H9 (cell line): Measurements from ENCODE around the gene SRGAP3. TPM values are rescaled to one million over a fixed set of nuclear protein-coding genes. Genes with fewer than 3 reads are reported as not detected.
A peak's percentile ranks its signal among the peaks of the same experiment; 100 is the strongest.

Experiments used
- DNase-seq: peaks from one replicate; pipeline ENCODE4 v3.0.0-alpha.2; 2017
- H2AFZ ChIP-seq: one replicate; pipeline ENCODE4 v1.6.1; 2013; ENCODE audit warnings: mild to moderate bottlenecking, low read length, control low read depth, moderate library complexity
- H2AK5ac ChIP-seq: 2 replicates; pipeline ENCODE4 v1.6.1; 2013; ENCODE audit warnings: low read length, control low read depth, mixed read lengths; ENCODE audit not compliant: insufficient read length
- H2BK120ac ChIP-seq: one replicate; pipeline ENCODE4 v1.6.1; 2013; ENCODE audit warnings: low read depth, mild to moderate bottlenecking, low read length, control low read depth, inconsistent platforms; ENCODE audit not compliant: poor library complexity, severe bottlenecking
- H2BK12ac ChIP-seq: 2 replicates; pipeline ENCODE4 v1.6.1; 2013; ENCODE audit warnings: low read length, control low read depth, mixed read lengths, low read depth; ENCODE audit not compliant: insufficient read length
- H2BK15ac ChIP-seq: 2 replicates; pipeline ENCODE4 v1.6.1; 2013; ENCODE audit warnings: low read depth, low read length, control low read depth
- H2BK20ac ChIP-seq: one replicate; pipeline ENCODE4 v1.6.1; 2013; ENCODE audit warnings: low read depth, mild to moderate bottlenecking, low read length, control low read depth, inconsistent platforms; ENCODE audit not compliant: poor library complexity, severe bottlenecking
- H2BK5ac ChIP-seq: 2 replicates; pipeline ENCODE4 v1.6.1; 2013; ENCODE audit warnings: low read length, control low read depth, mixed read lengths; ENCODE audit not compliant: insufficient read length
- H3K14ac ChIP-seq: 2 replicates; pipeline ENCODE4 v1.6.1; 2013; ENCODE audit warnings: low read length, control low read depth; ENCODE audit not compliant: insufficient read depth
- H3K18ac ChIP-seq: 2 replicates; pipeline ENCODE4 v1.6.1; 2013; ENCODE audit warnings: low read depth, mild to moderate bottlenecking, mixed read lengths, low read length, control low read depth; ENCODE audit not compliant: insufficient read length
- H3K23ac ChIP-seq: 2 replicates; pipeline ENCODE4 v1.6.1; 2013; ENCODE audit warnings: low read length, control low read depth, mixed read lengths, low read depth; ENCODE audit not compliant: insufficient read length
- H3K23me2 ChIP-seq: 2 replicates; pipeline ENCODE4 v1.6.1; 2013; ENCODE audit warnings: low read depth, mild to moderate bottlenecking, mixed read lengths, low read length, control low read depth; ENCODE audit not compliant: insufficient read length, poor library complexity, severe bottlenecking
- H3K27ac ChIP-seq: 2 replicates; pipeline ENCODE4 v1.5.1; 2013; ENCODE audit warnings: low read length, control low read depth, mixed read lengths, low read depth; ENCODE audit not compliant: insufficient read length
- H3K27me3 ChIP-seq: 2 replicates; pipeline ENCODE4 v1.6.1; 2013; ENCODE audit warnings: low read length, control low read depth, inconsistent platforms; ENCODE audit not compliant: insufficient read depth
- H3K4ac ChIP-seq: 2 replicates; pipeline ENCODE4 v1.6.1; 2013; ENCODE audit warnings: low read depth, mild to moderate bottlenecking, control low read depth, inconsistent platforms, low read length, moderate library complexity
- H3K4me1 ChIP-seq: 2 replicates; pipeline ENCODE4 v1.6.1; 2013; ENCODE audit warnings: low read length, control low read depth, inconsistent platforms; ENCODE audit not compliant: insufficient read depth
- H3K4me2 ChIP-seq: 2 replicates; pipeline ENCODE4 v1.6.1; 2013; ENCODE audit warnings: low read length, control low read depth, mixed read lengths; ENCODE audit not compliant: insufficient read length, insufficient read depth
- H3K56ac ChIP-seq: 2 replicates; pipeline ENCODE4 v1.6.1; 2013; ENCODE audit warnings: low read depth, mild to moderate bottlenecking, mixed read lengths, low read length, control low read depth; ENCODE audit not compliant: insufficient read length
- H3K79me1 ChIP-seq: 2 replicates; pipeline ENCODE4 v1.6.1; 2013; ENCODE audit warnings: low read depth, mild to moderate bottlenecking, moderate library complexity, low read length, control low read depth, inconsistent platforms; ENCODE audit not compliant: insufficient read depth, poor library complexity, severe bottlenecking
- H3K79me2 ChIP-seq: 2 replicates; pipeline ENCODE4 v1.6.1; 2013; ENCODE audit warnings: low read length, control low read depth, inconsistent platforms; ENCODE audit not compliant: insufficient read depth
- H3K9ac ChIP-seq: 2 replicates; pipeline ENCODE4 v1.6.1; 2013; ENCODE audit warnings: low read length, control low read depth, mixed read lengths; ENCODE audit not compliant: insufficient read length; ENCODE audit errors: extremely low read depth
- H3K9me3 ChIP-seq: one replicate; pipeline ENCODE4 v1.6.1; 2013; ENCODE audit warnings: low read depth, low read length, inconsistent platforms; ENCODE audit not compliant: control insufficient read depth
- H3T11ph ChIP-seq: one replicate; pipeline ENCODE4 v1.6.1; 2013; ENCODE audit warnings: mild to moderate bottlenecking, low read length, control low read depth, inconsistent platforms
- H4K20me1 ChIP-seq: one replicate; pipeline ENCODE4 v1.6.1; 2013; ENCODE audit not compliant: control insufficient read depth, insufficient read length, insufficient read depth
- H4K5ac ChIP-seq: 2 replicates; pipeline ENCODE4 v1.6.1; 2013; ENCODE audit warnings: low read depth, mild to moderate bottlenecking, mixed read lengths, low read length, control low read depth; ENCODE audit not compliant: insufficient read length
- H4K8ac ChIP-seq: replicated peaks from 2 replicates; pipeline ENCODE4 v1.6.1; 2013; ENCODE audit warnings: low read length, control low read depth, mixed read lengths, low read depth; ENCODE audit not compliant: insufficient read length
- H4K91ac ChIP-seq: 2 replicates; pipeline ENCODE4 v1.6.1; 2013; ENCODE audit warnings: low read depth, mild to moderate bottlenecking, moderate library complexity, mixed read lengths, low read length, control low read depth; ENCODE audit not compliant: insufficient read length
- H3K27ac Mint-ChIP-seq, 3 experiments: 2 replicates in 2 of 3; 3 replicates in 1 of 3; pipeline ENCODE4 v1.8.0; 2020 to 2021; ENCODE audit warnings: mixed read lengths in 3 of 3, mild to moderate bottlenecking in 1 of 3, moderate library complexity in 1 of 3
- H3K27me3 Mint-ChIP-seq: 2 replicates; pipeline ENCODE4 v1.8.0; 2021; ENCODE audit warnings: low read depth, mild to moderate bottlenecking, moderate library complexity, mixed read lengths
- H3K36me3 Mint-ChIP-seq, 3 experiments: 2 replicates in 2 of 3; 3 replicates in 1 of 3; pipeline ENCODE4 v1.8.0; 2020 to 2021; ENCODE audit warnings: low read depth in 3 of 3, mixed read lengths in 3 of 3; ENCODE audit not compliant: insufficient read depth in 1 of 3
- H3K4me1 Mint-ChIP-seq, 2 experiments: 2 replicates each; pipeline ENCODE4 v1.8.0; 2020; ENCODE audit warnings: mixed read lengths in 2 of 2
- H3K4me3 Mint-ChIP-seq, 2 experiments: 2 replicates in 1 of 2; 3 replicates in 1 of 2; pipeline ENCODE4 v1.8.0; 2020 to 2021; ENCODE audit warnings: mild to moderate bottlenecking in 2 of 2, mixed read lengths in 2 of 2, moderate library complexity in 1 of 2
- H3K9me3 Mint-ChIP-seq, 2 experiments: 2 replicates in 1 of 2; 3 replicates in 1 of 2; pipeline ENCODE4 v1.8.0; 2020; ENCODE audit warnings: mild to moderate bottlenecking in 2 of 2, mixed read lengths in 2 of 2, moderate library complexity in 1 of 2
- CTCF ChIP-seq: fragments of 200-600 bp; sonication (generic); conservative IDR thresholded peaks from 3 replicates; pipeline ENCODE4 v1.8.0; 2021; ENCODE audit warnings: antibody characterized with exemption, mild to moderate bottlenecking
- WGBS: extraction: QIAGEN DNeasy Blood & Tissue Kit; methylation state at CpG from one replicate; pipeline ENCODE4 v1.1.7; 2013; ENCODE audit warnings: missing lambda C conversion rate, low lambda C conversion rate, mixed read lengths; ENCODE audit not compliant: insufficient read length; ENCODE audit errors: extremely low coverage; 5-methylcytosine and 5-hydroxymethylcytosine counted together
- total RNA-seq: library from RNA; stranded (reverse); gene quantifications from 2 replicates; pipeline ENCODE4 v1.2.1, GENCODE V29; 2021

Gene SRGAP3
- total RNA-seq, 1 experiment from 2014 or later: 3.4 TPM

GRCh38 chr3:9047452-9048346 is 201.7 kb downstream of the SRGAP3 start:
- Mint-ChIP-seq H3K4me1 (peaks cover 8 to 12% of the 10 kb centered on the region in 2 experiments), H3K36me3 (peaks cover 0 to 6% (median 0%) of the 10 kb centered on the region in 3 experiments; a peak in 1 of 7 replicates), H3K27ac (peak overlapping the region in 1 of 3 experiments; percentile 23; a peak in 2 of 7 replicates), H3K27me3 (no peaks in the 10 kb centered on the region), H3K9me3 (no peaks in the 10 kb centered on the region), H3K4me3 (no peak overlapping the region)
- no peaks in the 10 kb centered on the region for H3K79me1 ChIP-seq
- H2BK120ac ChIP-seq: no peak overlapping the region
- H3K4me2 ChIP-seq: no peak overlapping the region
- H3K23ac ChIP-seq: no peak overlapping the region
- H3T11ph ChIP-seq: no peak overlapping the region
- no peak for TF ChIP-seq CTCF
- no peaks in the 10 kb centered on the region for H3K79me2 ChIP-seq
- no peak overlapping the region for H4K91ac ChIP-seq
- H2AFZ ChIP-seq: no peak overlapping the region
- H3K27me3 ChIP-seq: no peaks in the 10 kb centered on the region
- no peak overlapping the region for H3K4ac ChIP-seq
- no peaks in the 10 kb centered on the region for H3K9me3 ChIP-seq
- no peak overlapping the region for H2AK5ac ChIP-seq
- H3K56ac ChIP-seq: no peak overlapping the region
- no peak overlapping the region for H2BK5ac ChIP-seq
- no peaks in the 10 kb centered on the region for H4K20me1 ChIP-seq
- no CpG with 5 or more reads among the region's 20 CpGs for WGBS
- no peak overlapping the region for H3K27ac ChIP-seq
- no peak overlapping the region for H4K8ac ChIP-seq
- H3K9ac ChIP-seq: no peak overlapping the region
- no peak overlapping the region for H2BK20ac ChIP-seq
- no peaks in the 10 kb centered on the region for H3K4me1 ChIP-seq
- H4K5ac ChIP-seq: no peak overlapping the region
- no peak overlapping the region for H2BK15ac ChIP-seq
- no peak overlapping the region for H3K18ac ChIP-seq
- no peak for DNase-seq
- no peak overlapping the region for H2BK12ac ChIP-seq
- H3K14ac ChIP-seq: peak overlapping the region; percentile 72; the same call in 1 of the 2 replicates
- H3K23me2 ChIP-seq: no peaks in the 10 kb centered on the region
